GM18951 (cell line): Measurements from ENCODE around the gene ELFN2.
"Not testable (repeated sequence)": the region's sequence is repeated elsewhere in the genome, so short reads cannot be mapped to it uniquely, and the experiment has no call there.

ENCODE experiments used
- POLR2A ChIP-seq: IDR thresholded peaks from 4 replicates; pipeline ENCODE4 v1.6.1; 2011; ENCODE audit warnings: mild to moderate bottlenecking; ENCODE audit not compliant: insufficient read length, insufficient read depth; ENCODE audit errors: extremely low read depth
- in situ Hi-C: fragments of 300-500 bp; cut with MboI; formaldehyde crosslinking; loops from one replicate; pipeline ENCODE4 v1.12.0; 2022; ENCODE audit warnings: low sequenced_read_pairs, mixed read lengths, inconsistent platforms; ENCODE audit not compliant: unreplicated experiment

Gene ELFN2, protein sequence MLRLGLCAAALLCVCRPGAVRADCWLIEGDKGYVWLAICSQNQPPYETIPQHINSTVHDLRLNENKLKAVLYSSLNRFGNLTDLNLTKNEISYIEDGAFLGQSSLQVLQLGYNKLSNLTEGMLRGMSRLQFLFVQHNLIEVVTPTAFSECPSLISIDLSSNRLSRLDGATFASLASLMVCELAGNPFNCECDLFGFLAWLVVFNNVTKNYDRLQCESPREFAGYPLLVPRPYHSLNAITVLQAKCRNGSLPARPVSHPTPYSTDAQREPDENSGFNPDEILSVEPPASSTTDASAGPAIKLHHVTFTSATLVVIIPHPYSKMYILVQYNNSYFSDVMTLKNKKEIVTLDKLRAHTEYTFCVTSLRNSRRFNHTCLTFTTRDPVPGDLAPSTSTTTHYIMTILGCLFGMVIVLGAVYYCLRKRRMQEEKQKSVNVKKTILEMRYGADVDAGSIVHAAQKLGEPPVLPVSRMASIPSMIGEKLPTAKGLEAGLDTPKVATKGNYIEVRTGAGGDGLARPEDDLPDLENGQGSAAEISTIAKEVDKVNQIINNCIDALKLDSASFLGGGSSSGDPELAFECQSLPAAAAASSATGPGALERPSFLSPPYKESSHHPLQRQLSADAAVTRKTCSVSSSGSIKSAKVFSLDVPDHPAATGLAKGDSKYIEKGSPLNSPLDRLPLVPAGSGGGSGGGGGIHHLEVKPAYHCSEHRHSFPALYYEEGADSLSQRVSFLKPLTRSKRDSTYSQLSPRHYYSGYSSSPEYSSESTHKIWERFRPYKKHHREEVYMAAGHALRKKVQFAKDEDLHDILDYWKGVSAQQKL

DNA sequence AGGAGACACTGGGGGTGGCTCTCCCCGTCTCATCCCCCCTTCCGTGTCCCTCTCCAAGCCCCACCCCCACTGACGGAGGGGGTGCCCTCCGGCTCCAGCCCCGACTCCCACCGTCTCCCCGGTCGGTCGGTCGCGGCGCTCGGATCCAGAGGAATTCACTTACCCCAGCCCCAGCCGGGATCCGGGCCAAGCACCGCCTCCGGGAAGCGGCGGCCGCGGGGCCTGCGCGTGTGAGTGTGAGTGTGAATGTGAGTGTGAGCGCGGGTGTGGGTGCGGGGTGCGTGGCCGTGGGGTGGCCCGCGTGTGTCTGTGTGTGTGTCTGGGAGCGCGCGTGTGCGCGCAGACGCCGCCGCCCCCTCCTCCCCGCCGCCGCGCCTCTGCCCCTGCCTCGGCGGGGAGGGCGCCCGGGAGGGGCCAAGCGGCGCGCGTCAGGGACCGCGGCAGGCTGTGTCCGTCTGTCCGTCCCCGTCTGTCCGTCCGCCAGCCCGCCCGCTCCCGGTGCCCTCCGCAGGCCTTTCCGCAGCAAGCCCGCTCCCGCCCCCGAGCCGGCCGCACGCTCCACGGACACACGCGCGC is at the start of gene ELFN2:
Gene ELFN2, minus strand, starts transcription at position 345 of the 576 bp plus-strand sequence. CDS start 51,945 bp downstream, outside the sequence.
- in situ Hi-C loops: no loop called here
- TF ChIP-seq POLR2A: no peak

DNA sequence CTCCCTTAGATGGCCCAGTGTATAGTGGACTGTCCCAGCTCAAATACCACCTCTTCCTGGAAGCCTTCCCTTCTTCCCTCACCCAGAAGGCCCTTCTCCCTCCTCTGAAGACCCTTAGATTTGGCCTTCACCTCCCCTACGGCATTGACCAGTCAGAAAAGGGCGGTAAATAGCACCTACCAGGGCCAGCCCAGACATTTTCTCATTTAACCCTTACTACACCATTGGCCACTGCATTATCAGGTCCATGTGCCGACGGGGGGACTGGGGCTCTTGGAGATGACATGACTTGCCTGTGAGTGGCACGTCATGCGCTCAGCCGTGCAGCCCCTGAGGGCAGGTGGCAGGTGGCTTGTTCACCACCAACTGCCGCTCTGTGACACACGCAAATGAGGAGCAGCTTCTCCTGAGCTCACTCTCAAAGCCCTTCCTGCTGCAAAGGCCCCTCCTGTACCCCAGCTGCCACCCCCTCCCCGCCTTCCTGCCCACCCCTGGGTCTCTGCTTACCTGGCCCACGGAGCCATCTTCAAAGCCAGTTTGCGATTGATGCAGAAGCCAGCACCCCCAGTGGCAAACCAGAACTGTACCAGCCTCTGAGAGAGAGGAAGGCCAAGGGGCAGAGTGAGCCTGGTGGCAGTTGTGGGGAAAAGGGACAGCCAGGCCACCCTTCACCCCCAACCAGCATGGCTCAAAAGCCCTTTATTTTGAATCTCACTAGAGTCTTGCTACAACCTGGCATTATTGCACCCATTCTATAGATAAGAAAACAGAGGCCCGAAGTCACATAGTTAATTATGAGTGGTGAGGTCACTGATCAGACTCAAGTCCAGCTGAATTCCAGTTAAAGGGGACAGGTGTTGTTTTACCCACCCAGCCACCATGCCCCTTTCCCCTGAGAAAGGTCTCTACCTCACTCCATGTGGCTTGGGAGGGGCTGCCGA is 49.4 kb upstream of the ELFN2 start:
- in situ Hi-C loops: no loop called here
- TF ChIP-seq POLR2A: no peak

DNA sequence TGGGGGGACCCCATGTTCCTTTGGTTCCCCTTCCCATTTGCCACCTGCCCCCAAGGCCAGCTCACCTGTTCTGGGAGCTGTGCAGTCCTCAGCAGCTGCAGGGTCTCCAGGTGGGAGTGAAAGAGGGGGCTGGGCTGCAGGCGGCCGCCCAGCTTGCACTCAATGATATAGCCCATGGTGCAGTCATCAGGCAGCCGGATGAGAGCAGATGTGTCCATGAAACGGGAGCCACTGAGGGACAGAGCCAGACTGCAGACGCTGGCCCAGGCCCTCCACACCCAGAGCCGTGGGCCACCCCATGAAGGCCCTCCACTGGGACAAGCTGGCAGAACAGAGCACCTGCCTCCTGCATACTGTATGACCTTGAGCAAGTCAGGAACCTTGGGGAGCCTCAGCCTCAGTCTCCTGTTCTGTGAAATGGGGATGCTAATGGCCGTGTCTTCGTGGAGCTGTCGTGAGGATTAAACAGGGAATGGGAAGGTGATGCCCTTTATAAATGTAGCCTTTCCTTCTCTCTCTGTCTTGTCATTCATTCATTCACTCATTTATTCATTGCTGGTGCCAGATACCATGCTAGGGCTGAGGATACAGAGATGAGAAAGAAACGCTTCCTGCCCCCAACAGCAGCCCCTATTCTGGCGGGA is 47.3 kb upstream of the ELFN2 start:
- in situ Hi-C loops: no loop called here
- no peak for TF ChIP-seq POLR2A

DNA sequence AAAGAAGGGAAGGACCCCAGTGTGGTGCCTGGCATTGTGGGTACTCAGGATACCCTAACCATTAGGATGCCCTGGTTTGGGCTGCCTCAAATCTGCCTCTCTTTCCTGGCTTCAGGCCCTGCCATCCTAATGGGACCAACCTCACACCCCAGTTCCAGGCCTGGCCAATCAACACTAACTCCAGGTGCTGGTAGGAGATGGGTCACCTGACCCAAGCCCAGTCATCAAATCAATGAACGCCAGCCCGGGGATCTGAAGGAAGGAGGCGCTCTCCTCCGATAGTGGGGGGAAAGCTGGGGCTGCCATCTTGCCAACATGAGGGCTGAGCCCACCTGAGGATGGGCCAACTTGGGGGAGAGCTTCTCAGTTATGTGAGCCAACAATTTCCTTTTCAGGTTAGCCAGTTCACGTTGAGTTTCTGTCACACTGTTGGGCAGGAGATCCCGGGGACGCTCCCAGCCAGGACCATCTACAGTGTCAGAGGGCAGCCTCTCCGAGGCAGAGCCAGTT is 46.2 kb upstream of the ELFN2 start:
- in situ Hi-C loops: no loop called here
- no peak for TF ChIP-seq POLR2A

DNA sequence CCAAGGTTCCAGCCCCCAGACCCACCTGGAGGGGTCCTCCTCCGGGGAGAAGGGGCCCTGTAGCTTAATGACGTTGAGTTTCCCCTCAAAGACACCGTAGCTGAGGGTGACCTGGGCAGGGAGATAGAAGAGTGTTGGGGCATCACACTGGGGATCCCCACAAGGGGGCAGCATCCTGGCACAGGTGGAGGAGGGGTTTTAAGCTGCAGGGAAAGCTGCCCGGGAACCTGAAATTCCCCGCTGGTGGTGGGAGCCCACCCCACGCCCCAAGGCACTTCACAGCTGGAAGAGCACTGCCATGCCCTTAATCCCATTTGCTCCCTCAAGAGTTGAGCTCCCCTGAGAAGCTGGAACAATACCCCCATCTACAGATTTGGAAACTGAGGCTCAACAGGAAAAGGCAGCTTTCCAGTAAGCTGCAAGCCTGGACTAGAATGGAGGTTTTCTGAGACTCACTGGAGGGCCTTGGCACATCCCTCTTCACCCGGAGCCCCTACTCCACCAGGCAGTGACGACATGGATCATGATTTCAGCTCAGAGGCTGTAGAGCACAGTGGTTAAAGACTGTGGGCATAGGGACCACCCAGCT is 45.2 kb upstream of the ELFN2 start:
- in situ Hi-C loops: no loop called here
- TF ChIP-seq POLR2A: no peak

DNA sequence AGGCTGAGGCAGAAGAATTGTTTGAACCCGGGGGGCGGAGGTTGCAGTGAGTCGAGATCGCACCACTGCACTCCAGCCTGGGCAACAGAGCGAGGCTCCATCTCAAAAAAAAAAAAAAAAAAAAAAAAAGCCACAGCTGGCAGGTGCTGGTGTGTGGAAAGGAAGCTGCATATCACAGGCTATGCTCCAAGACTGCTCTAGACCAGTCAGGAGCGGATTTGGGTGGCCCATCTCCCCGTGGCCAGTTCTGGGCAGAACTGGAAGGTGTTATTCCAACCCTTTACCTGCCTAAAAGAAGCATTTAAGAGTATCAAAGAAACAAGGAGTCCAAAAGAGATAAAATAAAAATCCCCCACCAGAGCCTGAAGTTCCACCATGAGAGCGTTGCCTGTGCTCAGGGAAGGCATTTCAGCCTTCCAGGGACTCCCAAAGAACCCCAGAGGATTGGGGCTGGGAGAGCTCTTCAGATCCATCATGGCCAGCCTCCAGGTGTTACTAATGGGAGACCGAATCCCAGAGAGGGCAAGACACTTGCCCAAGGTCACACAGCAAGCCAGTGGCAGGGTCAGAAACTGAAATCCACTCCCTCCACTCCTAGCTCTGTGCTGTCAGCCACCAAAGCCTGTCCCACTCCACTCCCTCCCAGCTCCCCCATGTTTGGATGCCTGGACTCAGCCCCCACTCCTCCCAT is 44.6 kb upstream of the ELFN2 start:
- TF ChIP-seq POLR2A: no peak
- in situ Hi-C loops: no loop called here

DNA sequence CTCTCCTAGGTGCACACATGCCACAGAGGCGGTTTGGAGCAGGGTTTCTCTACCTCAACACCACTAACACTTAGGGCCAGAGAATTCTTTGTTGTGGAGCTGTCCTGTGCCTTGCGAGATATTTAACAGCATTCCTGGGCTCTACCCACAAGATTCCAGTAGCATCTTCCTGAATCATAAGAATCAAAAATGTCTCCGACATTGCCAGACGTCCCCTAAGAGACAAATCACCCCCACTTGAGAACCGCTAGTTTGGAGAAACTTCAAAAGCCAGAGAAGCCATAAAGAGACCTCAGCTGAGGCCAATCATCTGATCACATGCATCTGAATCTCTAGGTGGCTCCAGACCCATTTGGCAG is 42.8 kb upstream of the ELFN2 start:
- TF ChIP-seq POLR2A: no peak
- in situ Hi-C loops: no loop called here

DNA sequence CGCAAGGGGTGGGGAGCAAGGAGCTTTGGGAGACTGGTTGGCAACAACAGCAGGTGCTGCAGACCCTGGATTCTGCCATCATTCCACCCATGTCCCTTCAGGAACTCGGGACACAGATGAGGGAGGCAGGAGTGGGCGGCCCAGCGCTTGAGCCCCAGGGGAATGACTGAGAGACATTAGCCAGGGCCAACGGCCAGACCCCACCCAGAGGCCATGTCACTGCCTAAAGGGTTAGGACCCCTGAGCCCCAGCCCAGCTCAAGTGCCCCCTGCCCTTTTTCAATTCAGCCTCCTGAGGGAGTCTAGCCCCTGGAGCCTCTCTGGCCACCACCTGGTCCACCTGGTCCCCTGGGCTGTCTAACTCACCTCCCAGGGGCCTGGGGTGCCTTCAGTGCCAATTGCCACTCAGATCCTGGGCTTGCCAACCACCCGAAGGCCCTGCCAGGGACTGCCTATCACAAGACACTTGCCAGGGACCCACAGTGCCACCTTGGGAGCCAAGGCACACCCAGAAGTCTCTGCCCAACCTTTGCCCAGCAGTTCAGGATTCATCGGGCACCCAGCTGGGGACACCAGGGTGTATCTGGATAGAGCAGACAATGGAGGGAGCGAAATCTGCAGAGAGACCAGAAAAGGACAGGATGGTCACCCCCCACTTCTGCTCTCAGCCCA is 42.3 kb upstream of the ELFN2 start:
- in situ Hi-C loops: no loop called here

DNA sequence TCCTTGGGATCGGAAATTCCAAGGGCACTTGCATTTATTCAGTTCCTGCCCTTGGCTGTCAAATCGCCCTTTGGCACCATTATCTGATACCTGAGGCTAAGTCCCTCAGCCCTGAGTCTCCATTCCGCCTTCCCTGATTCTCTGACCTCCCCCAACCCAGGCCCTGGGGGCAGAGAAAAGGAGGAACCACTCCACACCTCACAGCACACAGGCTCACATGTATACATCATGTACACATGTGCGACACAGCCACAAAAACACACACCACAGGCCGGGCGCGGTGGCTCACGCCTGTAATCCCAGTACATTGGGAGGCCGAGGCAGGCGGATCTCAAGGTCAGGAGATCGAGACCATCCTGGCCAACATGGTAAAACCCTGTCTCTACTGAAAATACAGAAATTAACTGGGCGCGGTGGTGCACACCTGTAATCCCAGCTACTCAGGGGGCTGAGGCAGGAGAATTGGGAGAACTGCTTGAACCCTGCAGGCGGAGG is 41.0 kb upstream of the ELFN2 start:
- in situ Hi-C loops: not testable (repeated sequence)

More for the DNA sequence above, 42.3 kb upstream of the ELFN2 start:
- TF ChIP-seq POLR2A: no peak

DNA sequence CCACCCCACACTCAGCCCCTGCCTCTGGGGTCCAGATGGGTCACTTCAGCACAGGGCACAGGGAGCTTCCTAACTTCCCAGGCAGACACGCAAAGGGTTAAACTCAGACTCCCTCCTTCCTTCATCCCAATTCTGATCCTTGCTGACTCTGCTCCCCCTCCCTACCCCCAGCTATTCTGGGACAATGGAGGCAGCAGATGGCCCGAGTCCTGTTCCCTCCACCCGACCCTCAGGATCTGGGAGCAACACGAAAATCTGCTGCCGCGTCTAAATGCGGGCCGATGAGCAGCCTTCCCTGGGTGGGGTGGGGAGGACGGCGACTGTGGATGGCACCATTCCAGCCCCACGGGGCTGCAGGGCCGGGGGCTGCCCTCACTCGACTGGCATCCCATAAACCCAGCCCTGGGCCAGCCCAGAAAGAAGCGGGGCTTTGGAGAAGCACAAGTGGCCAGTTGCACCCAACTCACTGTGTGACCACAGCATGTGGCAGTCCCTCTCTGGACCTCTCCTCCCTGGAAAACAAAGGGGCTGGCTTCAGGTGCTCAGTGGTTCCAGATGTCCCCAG is 40.2 kb upstream of the ELFN2 start:
- TF ChIP-seq POLR2A: no peak
- in situ Hi-C loops: no loop called here
